Subcutaneous preadipocyte (primary cell): Measurements from ENCODE around the gene KLRF2. TPM values are rescaled to one million over a fixed set of nuclear protein-coding genes. Genes with fewer than 3 reads are reported as not detected.

Experiments used
- total RNA-seq: library from RNA; depleted of rRNA; stranded (reverse); fragments of >200 nt; gene quantifications from 2 replicates; pipeline ENCODE4 v1.2.3, GENCODE V29; 2012

Gene KLRF2
- total RNA-seq, result not detected in 2 replicates

DNA sequence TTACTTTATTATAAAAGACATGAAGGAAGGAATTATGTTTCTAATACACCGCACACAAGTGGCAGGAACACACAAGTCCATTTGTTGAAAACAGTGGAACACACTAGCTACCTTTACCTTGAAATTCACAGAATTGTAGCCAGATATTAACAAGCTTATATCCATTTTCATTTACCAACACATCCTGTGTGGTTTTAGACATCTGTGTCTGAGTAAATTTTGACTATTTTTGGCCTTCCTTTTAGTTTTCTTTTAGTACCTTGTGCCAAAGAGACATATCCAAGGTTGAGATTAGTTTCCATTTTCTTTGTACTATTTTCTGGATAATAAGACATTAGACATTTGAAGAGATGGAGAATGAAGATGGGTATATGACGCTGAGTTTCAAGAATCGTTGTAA is at the start of gene KLRF2:
KLRF2 (plus strand) TSS at position 244 of the 400 bp plus-strand sequence; CDS start at position 351, 107 bp downstream.

DNA sequence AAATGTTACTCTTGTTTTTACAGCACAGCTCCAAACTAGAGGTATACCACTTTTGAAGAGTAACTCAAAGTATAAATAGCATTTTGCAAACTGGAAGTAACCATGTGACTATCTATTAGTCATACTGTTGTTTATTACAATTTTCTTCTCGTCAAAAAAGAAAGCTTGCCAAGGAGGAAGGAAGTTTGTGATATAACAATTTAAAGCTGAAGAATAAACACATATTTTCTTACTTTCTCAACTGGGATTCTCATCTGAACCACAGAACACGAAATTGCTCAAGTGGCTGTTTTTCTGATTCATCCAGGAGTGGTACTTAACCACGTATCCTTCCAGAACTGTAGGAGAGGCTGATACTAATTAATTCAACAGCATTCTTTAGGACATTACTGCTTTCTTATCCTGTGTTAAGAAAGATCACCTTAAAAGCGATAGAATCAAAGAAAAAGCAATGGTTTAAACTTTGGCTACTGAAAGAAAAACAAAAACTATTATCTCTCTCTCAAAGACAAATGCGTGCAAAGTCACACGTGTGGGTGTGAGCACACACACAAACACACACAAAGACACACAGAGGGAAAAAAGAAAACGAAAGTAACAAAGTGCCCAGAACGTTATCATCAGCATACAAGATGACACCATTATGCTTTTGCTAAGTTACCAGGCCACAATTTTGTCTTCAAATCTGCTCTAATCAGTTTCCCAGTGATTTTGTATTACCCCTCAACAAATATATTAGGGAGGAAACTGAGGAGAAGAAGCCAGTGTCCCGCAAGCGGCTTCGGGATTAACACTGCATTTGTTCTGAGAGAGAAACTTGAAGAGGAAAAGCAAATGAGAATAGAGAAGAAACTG is 11.8 kb upstream of the KLRF2 start, which contains the start of gene CLEC2B:
CLEC2B (minus strand) TSS at position 48 of the 855 bp plus-strand sequence.

GRCh38 chr12:9932270-9932669 is 51.0 kb downstream of the KLRF2 start, which contains the start of gene CLEC2A:
Gene CLEC2A (minus strand): TSS chr12:9932370. CDS start chr12:9932329, 41 bp downstream.

Other genes with a start within 250 kb of the KLRF2 start
- gene CLEC2D, start 211.8 kb upstream of the KLRF2 start, total RNA-seq, result 1.2 and 2.2 TPM in 2 replicates
- not detected in 2 replicates for gene CLECL1, start 148.4 kb upstream of the KLRF2 start, total RNA-seq
- gene CD69, start 120.6 kb upstream of the KLRF2 start, total RNA-seq, result not detected in 2 replicates
- gene KLRF1, start 54.0 kb upstream of the KLRF2 start, total RNA-seq, result under 0.01 and 0.20 TPM in 2 replicates
- 32.1 and 53.6 TPM in 2 replicates for gene CLEC2B, start 12.1 kb upstream of the KLRF2 start, total RNA-seq
- gene CLEC2A, start 50.9 kb downstream of the KLRF2 start, total RNA-seq, result not detected in 2 replicates
- not detected in 2 replicates for gene CLEC12A, start 89.9 kb downstream of the KLRF2 start, total RNA-seq
- gene CLEC1B, start 117.6 kb downstream of the KLRF2 start, total RNA-seq, result not detected in 2 replicates
- not detected in 2 replicates for gene CLEC12B, start 129.1 kb downstream of the KLRF2 start, total RNA-seq
- not detected in 2 replicates for gene CLEC9A, start 149.2 kb downstream of the KLRF2 start, total RNA-seq
- gene CLEC1A, start 217.5 kb downstream of the KLRF2 start, total RNA-seq, result not detected in 2 replicates
- not detected in 2 replicates for gene CLEC7A, start 248.7 kb downstream of the KLRF2 start, total RNA-seq